Prostate gland (tissue), 2 donors: Measurements from ENCODE around the gene XXYLT1.

Experiments used
- POLR2A ChIP-seq: fragments of 450-650 bp; IDR thresholded peaks from one replicate; pipeline ENCODE4 v1.6.1; 2016; ENCODE audit warnings: antibody characterized with exemption, mild to moderate bottlenecking
- POLR2AphosphoS5 ChIP-seq: sonication (generic); formaldehyde crosslinking; IDR thresholded peaks from one replicate; pipeline ENCODE4 v1.6.1; 2017; ENCODE audit warnings: antibody characterized with exemption
- TF ChIP-seq, protein P1 (sequence below), 4 experiments: fragments of 200-600 bp in 2 of 4; fragments of 450-650 bp in 2 of 4; sonication (generic) in 2 of 4; IDR thresholded peaks; 1 replicate in 3 of 4; 2 replicates in 1 of 4; pipeline ENCODE4 v1.5.1; 2016 to 2019; ENCODE audit warnings: antibody characterized with exemption in 4 of 4, mild to moderate bottlenecking in 2 of 4, moderate library complexity in 2 of 4

DNA sequence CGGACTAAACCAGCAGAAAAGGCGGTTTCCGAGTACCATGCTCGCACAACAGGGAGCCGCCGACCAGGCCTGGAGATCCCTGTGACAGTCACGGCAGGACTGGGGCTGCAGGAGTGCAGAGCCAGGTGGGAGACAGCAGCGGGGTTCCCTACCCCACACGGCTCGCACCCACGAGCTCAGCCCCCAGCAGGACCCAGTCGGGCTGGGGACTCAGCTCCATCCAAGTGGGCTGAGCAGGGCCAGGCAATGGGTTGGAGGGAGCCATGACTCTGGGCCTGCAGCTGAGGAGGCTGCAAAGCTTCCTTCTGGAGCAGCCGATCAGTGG is 15.8 kb downstream of the XXYLT1 start:
- TF ChIP-seq, protein P1, sequence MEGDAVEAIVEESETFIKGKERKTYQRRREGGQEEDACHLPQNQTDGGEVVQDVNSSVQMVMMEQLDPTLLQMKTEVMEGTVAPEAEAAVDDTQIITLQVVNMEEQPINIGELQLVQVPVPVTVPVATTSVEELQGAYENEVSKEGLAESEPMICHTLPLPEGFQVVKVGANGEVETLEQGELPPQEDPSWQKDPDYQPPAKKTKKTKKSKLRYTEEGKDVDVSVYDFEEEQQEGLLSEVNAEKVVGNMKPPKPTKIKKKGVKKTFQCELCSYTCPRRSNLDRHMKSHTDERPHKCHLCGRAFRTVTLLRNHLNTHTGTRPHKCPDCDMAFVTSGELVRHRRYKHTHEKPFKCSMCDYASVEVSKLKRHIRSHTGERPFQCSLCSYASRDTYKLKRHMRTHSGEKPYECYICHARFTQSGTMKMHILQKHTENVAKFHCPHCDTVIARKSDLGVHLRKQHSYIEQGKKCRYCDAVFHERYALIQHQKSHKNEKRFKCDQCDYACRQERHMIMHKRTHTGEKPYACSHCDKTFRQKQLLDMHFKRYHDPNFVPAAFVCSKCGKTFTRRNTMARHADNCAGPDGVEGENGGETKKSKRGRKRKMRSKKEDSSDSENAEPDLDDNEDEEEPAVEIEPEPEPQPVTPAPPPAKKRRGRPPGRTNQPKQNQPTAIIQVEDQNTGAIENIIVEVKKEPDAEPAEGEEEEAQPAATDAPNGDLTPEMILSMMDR (IDR thresholded peaks at IDR 0.05): no peak
- TF ChIP-seq POLR2AphosphoS5: no peak
- no peak for TF ChIP-seq POLR2A
